Measurements from ENCODE around the gene ZNF611. TPM values are rescaled to one million over a fixed set of nuclear protein-coding genes. Genes with fewer than 3 reads are reported as not detected.

ZNF611 gene
- polyA plus RNA-seq, 1 donor from 2014 or later = 11.8 TPM

DNA sequence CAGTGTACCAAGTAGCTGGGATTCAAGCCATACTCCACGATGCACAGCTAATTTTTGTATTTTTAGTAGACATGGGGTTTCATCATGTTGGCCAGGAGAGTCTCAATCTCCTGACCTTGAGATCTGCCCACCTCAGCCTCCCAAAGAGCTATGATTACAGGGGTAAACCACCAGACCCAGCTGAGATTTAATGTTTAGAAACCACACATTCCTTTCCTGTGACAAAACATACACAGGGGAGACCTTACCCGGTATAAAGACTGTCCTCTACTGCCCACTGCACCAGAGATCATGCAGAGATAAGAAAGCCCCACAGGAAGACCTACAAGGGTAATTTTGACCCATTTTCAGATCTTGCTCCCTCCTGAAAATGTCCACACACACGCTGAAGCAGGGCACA is 73.9 kb downstream of the ZNF611 start:
- H3K9me3 ChIP-seq (ENCODE audit: low read length) = no peaks in the 10 kb centered on the region
- H3K27me3 ChIP-seq (ENCODE audit: insufficient read depth, low read depth, low read length) = no peaks in the 10 kb centered on the region
- no peaks in the 10 kb centered on the region for H3F3A ChIP-seq (ENCODE audit: insufficient read depth, low read length, poor library complexity, severe bottlenecking)
- no peak overlapping the region for H3K4me3 ChIP-seq (ENCODE audit: low read length)
- no peak overlapping the region for H3K4me2 ChIP-seq (ENCODE audit: low read length)
- no peak overlapping the region for H3K27ac ChIP-seq (ENCODE audit: low read length)
- TF ChIP-seq TAF1 (IDR thresholded peaks at IDR 0.05; ENCODE audit: low read depth) = no peak
- no peak for TF ChIP-seq POLR2AphosphoS5 (IDR thresholded peaks at IDR 0.05)
- no peak for TF ChIP-seq MXI1 (conservative IDR thresholded peaks at IDR 0.05; ENCODE audit: poor library complexity, severe bottlenecking)
- TF ChIP-seq RAD21 (conservative IDR thresholded peaks at IDR 0.05) = no peak
- no peak for TF ChIP-seq SMC3 (conservative IDR thresholded peaks at IDR 0.05; ENCODE audit: poor library complexity)
- TF ChIP-seq EP300 (conservative IDR thresholded peaks at IDR 0.05; ENCODE audit: poor library complexity, severe bottlenecking) = no peak
- TF ChIP-seq, protein P1, sequence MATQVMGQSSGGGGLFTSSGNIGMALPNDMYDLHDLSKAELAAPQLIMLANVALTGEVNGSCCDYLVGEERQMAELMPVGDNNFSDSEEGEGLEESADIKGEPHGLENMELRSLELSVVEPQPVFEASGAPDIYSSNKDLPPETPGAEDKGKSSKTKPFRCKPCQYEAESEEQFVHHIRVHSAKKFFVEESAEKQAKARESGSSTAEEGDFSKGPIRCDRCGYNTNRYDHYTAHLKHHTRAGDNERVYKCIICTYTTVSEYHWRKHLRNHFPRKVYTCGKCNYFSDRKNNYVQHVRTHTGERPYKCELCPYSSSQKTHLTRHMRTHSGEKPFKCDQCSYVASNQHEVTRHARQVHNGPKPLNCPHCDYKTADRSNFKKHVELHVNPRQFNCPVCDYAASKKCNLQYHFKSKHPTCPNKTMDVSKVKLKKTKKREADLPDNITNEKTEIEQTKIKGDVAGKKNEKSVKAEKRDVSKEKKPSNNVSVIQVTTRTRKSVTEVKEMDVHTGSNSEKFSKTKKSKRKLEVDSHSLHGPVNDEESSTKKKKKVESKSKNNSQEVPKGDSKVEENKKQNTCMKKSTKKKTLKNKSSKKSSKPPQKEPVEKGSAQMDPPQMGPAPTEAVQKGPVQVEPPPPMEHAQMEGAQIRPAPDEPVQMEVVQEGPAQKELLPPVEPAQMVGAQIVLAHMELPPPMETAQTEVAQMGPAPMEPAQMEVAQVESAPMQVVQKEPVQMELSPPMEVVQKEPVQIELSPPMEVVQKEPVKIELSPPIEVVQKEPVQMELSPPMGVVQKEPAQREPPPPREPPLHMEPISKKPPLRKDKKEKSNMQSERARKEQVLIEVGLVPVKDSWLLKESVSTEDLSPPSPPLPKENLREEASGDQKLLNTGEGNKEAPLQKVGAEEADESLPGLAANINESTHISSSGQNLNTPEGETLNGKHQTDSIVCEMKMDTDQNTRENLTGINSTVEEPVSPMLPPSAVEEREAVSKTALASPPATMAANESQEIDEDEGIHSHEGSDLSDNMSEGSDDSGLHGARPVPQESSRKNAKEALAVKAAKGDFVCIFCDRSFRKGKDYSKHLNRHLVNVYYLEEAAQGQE (IDR thresholded peaks at IDR 0.05; ENCODE audit: borderline replicate concordance) = no peak
- TF ChIP-seq, protein P2, sequence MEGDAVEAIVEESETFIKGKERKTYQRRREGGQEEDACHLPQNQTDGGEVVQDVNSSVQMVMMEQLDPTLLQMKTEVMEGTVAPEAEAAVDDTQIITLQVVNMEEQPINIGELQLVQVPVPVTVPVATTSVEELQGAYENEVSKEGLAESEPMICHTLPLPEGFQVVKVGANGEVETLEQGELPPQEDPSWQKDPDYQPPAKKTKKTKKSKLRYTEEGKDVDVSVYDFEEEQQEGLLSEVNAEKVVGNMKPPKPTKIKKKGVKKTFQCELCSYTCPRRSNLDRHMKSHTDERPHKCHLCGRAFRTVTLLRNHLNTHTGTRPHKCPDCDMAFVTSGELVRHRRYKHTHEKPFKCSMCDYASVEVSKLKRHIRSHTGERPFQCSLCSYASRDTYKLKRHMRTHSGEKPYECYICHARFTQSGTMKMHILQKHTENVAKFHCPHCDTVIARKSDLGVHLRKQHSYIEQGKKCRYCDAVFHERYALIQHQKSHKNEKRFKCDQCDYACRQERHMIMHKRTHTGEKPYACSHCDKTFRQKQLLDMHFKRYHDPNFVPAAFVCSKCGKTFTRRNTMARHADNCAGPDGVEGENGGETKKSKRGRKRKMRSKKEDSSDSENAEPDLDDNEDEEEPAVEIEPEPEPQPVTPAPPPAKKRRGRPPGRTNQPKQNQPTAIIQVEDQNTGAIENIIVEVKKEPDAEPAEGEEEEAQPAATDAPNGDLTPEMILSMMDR (IDR thresholded peaks at IDR 0.05; ENCODE audit: poor library complexity, severe bottlenecking) = no peak
- TF ChIP-seq EZH2 (IDR thresholded peaks at IDR 0.05; ENCODE audit: borderline replicate concordance, insufficient read depth, low read length, poor library complexity, severe bottlenecking) = no peak
- no peaks in the 10 kb centered on the region for H3K36me3 ChIP-seq (ENCODE audit: insufficient read depth, low read length)
- H3K79me2 ChIP-seq (replicated peaks; ENCODE audit: insufficient read depth, low read length) = no peaks in the 10 kb centered on the region
- no peaks in the 10 kb centered on the region for H4K20me1 ChIP-seq (ENCODE audit: insufficient read depth)
- no peaks in the 10 kb centered on the region for H3K9me2 ChIP-seq (ENCODE audit: insufficient read depth, low read length)
- no peak overlapping the region for H3K9ac ChIP-seq (ENCODE audit: low read length)
- no peak overlapping the region for H2AFZ ChIP-seq (ENCODE audit: low read depth, low read length)

DNA sequence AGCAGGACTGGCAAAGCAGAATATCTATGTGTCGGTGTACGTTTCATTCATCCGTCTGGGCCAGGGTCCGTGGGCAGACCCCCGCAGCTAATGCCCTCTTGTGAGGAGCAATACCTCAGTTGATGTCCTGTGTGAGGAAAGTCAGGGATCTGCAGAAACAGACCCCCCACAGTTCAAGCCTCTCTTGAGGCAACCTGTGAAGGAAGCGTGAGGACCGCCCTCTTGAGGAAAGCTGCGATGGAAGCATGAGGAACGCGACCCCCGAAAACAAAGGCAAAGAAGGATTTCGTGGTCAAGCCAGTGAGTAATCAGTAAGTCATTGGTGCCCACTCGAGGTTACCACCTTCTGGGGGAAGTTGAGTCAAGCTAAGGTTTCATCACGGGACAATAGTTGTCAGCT is 75.8 kb downstream of the ZNF611 start:
- Histone ChIP-seq H3K79me2 (replicated peaks; ENCODE audit: insufficient read depth, low read length) (no peaks in the 10 kb centered on the region), H3F3A (ENCODE audit: insufficient read depth, low read length, poor library complexity, severe bottlenecking) (no peaks in the 10 kb centered on the region), H2AFZ (ENCODE audit: low read depth, low read length) (no peak overlapping the region), H3K4me2 (ENCODE audit: low read length) (no peak overlapping the region), H3K4me3 (ENCODE audit: low read length) (no peak overlapping the region), H3K27me3 (ENCODE audit: insufficient read depth, low read depth, low read length) (no peaks in the 10 kb centered on the region), H3K9me2 (ENCODE audit: insufficient read depth, low read length) (no peaks in the 10 kb centered on the region), H3K9ac (ENCODE audit: low read length) (no peak overlapping the region), H3K27ac (ENCODE audit: low read length) (no peak overlapping the region), H3K9me3 (ENCODE audit: low read length) (no peaks in the 10 kb centered on the region), H4K20me1 (ENCODE audit: insufficient read depth) (no peaks in the 10 kb centered on the region), H3K36me3 (ENCODE audit: insufficient read depth, low read length) (no peaks in the 10 kb centered on the region)
- TF ChIP-seq RAD21 (conservative IDR thresholded peaks at IDR 0.05) = no peak
- TF ChIP-seq, protein P2 (IDR thresholded peaks at IDR 0.05; ENCODE audit: poor library complexity, severe bottlenecking) = no peak
- TF ChIP-seq, protein P1 (IDR thresholded peaks at IDR 0.05; ENCODE audit: borderline replicate concordance) = no peak
- no peak for TF ChIP-seq SMC3 (conservative IDR thresholded peaks at IDR 0.05; ENCODE audit: poor library complexity)
- no peak for TF ChIP-seq EP300 (conservative IDR thresholded peaks at IDR 0.05; ENCODE audit: poor library complexity, severe bottlenecking)
- TF ChIP-seq MXI1 (conservative IDR thresholded peaks at IDR 0.05; ENCODE audit: poor library complexity, severe bottlenecking) = no peak
- TF ChIP-seq TAF1 (IDR thresholded peaks at IDR 0.05; ENCODE audit: low read depth) = no peak
- TF ChIP-seq EZH2 (IDR thresholded peaks at IDR 0.05; ENCODE audit: borderline replicate concordance, insufficient read depth, low read length, poor library complexity, severe bottlenecking) = no peak
- TF ChIP-seq POLR2AphosphoS5 (IDR thresholded peaks at IDR 0.05) = no peak
